Epithelial cell of proximal tubule (primary cell): ENCODE results near the gene ECHDC1. TPM values are rescaled to one million over a fixed set of nuclear protein-coding genes. Genes with fewer than 3 reads are reported as not detected.

Experiments used
- DNase-seq: peaks from one replicate; pipeline ENCODE4 v3.0.0-alpha.2; 2011; ENCODE audit warnings: low read depth
- H3K4me3 ChIP-seq: 2 replicates; pipeline ENCODE4 v1.5.1; 2011; ENCODE audit warnings: low read depth, mild to moderate bottlenecking, low read length
- CTCF ChIP-seq: conservative IDR thresholded peaks from 2 replicates; pipeline ENCODE4 v1.5.1; 2012; ENCODE audit warnings: low read depth, mild to moderate bottlenecking, low read length
- total RNA-seq: library from RNA; depleted of rRNA; stranded (reverse); fragments of >200 nt; gene quantifications from 2 replicates; pipeline ENCODE4 v1.2.3, GENCODE V29; 2015

ECHDC1 gene
- total RNA-seq, 1 donor from 2014 or later: 47.9 TPM

- DNase-seq: no peak
Measured at GRCh38 chr6:127255286-127255685, 88.1 kb downstream of the ECHDC1 start.

GRCh38 chr6:127249621-127250020, 93.8 kb downstream of the ECHDC1 start:
- no peak for DNase-seq
- no peak overlapping the region for H3K4me3 ChIP-seq
- TF ChIP-seq CTCF: no peak

More at GRCh38 chr6:127255286-127255685, 88.1 kb downstream of the ECHDC1 start:
- no peak for TF ChIP-seq CTCF
- no peak overlapping the region for H3K4me3 ChIP-seq

- no peak for DNase-seq
- H3K4me3 ChIP-seq: no peak overlapping the region
- TF ChIP-seq CTCF: no peak
Measured at GRCh38 chr6:127247114-127248096, 96.0 kb downstream of the ECHDC1 start.

DNA sequence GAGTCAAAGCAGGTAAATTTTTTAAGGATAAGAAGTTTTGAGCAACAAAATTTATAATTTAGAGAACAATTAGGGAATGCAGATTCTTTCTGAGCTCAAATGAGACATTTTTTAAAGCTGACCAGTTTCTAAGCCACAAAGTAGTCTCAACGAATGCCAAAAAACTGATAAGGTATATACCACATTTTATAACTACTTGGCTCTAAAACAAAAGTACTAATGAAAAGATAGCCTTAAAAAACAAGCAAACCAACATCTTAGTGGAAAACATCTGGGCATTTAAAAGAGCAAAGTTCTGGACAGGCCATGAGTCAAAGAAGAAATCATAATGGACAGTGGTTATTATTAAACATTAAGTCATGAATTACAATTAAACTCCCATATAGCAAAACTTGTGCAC, 99.9 kb downstream of the ECHDC1 start:
- H3K4me3 ChIP-seq: no peak overlapping the region
- no peak for DNase-seq
- no peak for TF ChIP-seq CTCF

Other genes starting within 250 kb of the ECHDC1 start
- gene RSPO3, start 224.9 kb downstream of the ECHDC1 start, total RNA-seq: 0.35 TPM in 1 of 2 replicates, not detected in the other
- gene RNF146, start 76.7 kb downstream of the ECHDC1 start, total RNA-seq: 13.8 and 16.5 TPM in 2 replicates
- gene KIAA0408, start 115.8 kb upstream of the ECHDC1 start, total RNA-seq: 2.0 and 3.1 TPM in 2 replicates
- not detected in 2 replicates for gene C6orf58, start 233.6 kb upstream of the ECHDC1 start, total RNA-seq